ENCODE measurements around the gene NKX6-1.

GRCh38 chr4:84492290-84492689 is 6.8 kb downstream of the NKX6-1 start:
- TF ChIP-seq SUZ12 (IDR thresholded peaks at IDR 0.05; ENCODE audit: extremely low read depth, insufficient read depth, insufficient read length) (no peak), YY1 (IDR thresholded peaks at IDR 0.05; ENCODE audit: insufficient read depth, insufficient read length) (no peak)

All from NT2/D1 (cell line).